Midbrain (tissue), 1 donor: ENCODE measurements around the gene RPRD1B.

Experiments
- DNase-seq: peaks from one replicate; lab custom pipeline; 2025; lab: John Stamatoyannopoulos, UW

Gene RPRD1B

GRCh38 chr20:38036366-38036765 is 2.8 kb downstream of the RPRD1B start:
- DNase-seq, result no peak

GRCh38 chr20:38040276-38040675 is 6.7 kb downstream of the RPRD1B start:
- no peak for DNase-seq

DNA sequence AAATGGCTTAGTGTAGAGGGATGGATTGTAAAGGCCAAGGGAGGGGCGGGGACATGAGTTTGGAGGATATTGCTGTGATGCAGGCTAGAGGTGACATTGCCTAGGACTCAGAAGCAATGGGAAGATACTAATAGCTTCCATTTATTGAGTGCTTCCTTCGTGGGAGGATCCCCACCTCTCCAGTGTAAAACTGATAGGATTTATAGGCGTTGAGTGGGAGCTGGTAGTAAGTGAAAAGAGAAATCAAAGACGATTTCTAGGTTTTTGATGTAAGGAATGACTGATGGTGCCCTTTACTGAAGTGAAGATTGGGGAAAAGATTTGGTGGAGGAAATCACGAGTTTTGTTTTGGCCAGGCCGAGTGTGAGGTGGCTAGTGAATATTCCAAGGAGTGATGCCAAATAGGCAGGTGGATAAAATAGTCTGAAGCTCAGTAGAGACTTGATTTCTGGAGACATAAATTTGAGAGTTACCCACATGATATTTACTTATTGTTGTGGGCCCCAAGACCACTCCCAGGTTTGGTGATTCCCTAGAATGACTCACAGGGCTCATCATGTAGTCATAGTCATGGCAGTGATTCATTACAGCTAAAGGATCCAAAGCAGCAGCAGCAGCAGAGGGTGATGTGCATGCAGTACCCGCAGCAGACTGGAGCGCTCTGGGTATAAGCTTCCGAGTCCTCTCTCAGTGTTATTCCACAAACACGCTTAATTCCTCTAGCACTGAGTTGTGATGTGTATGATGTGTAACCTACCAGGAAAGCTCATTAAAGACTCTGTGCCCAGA is 10.2 kb downstream of the RPRD1B start:
- DNase-seq, result no peak

DNA sequence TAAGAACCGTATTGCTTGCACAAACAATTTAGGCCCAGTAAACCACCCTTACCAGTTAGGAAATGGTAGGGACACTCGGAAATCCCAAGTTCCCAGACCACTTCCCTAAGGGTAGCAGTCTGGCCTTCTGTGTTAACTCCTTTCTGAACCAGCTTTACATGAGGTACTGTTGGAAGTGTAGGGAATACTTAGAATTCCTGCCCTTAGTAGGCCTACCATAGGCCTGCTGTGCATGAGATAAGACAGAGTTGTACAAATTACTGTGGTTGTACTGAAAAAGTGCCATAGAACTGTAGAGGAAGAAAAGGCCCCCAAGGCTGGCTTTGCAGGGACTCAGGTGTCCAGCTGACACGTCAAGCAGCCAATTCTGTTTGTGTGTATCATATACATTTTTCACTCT is 11.1 kb downstream of the RPRD1B start:
- no peak for DNase-seq

DNA sequence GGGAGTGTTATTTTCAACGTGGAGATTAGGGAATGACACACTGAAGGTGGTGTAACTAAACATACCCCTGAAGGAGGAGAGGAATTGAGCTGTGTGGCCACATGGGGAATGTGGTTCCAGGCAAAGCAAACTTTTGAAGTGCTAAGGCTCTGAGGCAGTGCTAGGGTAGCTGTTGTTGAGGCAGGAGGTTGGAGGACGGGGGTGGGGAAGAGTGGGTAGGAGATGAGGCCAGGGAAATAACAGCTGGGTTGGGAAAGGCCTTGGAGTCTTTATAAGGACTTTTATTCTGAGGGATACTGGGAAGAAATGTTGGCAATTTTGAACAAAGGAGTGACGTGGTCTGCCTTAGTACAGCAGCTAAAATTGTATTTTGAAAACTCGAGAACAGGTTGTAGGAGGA is 13.0 kb downstream of the RPRD1B start:
- no peak for DNase-seq

DNA sequence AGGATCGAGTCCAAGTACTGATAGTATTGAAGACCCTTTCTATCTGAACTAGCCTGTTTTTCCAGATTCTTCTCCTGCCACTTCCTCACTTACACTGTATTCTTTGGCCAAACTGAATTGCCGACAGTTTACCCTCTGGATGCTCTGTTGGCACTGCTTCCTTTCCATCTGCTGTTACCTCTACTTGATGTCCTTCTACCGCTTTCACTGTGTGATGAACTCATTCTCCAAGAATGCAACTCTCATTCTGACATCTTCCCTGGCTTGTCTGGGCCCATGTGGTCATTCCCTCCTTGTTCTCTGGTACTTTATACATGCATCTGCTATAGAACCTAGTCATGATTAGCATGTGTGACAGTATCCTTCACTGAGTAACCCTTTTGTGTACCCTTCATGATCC is 16.3 kb downstream of the RPRD1B start:
- DNase-seq, result no peak

DNA sequence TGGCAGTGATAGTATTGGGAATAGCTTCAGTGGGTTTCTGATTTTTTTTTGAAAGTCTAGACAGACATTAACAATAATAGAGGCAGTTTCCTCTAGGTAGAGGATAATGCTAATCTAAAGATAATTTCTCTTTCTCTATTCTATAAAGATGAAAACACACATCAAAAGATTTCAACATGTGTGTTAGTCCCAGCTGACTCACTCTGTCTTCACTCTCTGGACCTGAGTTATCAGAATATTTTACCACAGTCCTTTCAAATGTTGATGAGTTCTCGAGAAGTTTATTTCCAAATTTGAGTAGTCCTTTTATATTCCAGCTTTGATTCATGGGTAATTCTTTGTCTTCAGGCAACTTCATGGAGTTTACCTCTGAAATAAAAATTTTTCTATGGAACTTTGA is 17.1 kb downstream of the RPRD1B start:
- DNase-seq, result no peak

- DNase-seq, result no peak
These were observed 19.3 kb downstream of the RPRD1B start for GRCh38 chr20:38052870-38053269.

DNA sequence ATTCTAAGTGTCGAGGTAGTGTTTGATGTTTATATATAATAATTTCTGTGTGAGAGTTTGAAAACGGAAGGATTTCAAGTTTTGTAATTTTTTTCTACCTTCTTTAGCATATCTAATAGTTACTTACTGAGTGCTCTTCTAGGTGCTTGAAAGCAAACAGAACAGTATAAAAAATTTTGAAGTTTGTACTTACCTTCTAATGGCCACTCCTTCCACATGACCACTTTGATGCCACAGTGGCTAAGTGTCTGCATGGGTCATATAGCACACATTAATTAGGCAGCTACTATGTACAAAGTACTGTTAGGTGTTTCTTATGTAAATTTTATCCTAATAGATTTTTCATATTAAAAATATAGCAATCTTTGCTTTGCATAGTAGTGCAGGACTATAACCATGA is 21.1 kb downstream of the RPRD1B start:
- DNase-seq, result no peak

GRCh38 chr20:38055294-38055693 is 21.7 kb downstream of the RPRD1B start:
- no peak for DNase-seq

- DNase-seq, result no peak
These were observed 22.3 kb downstream of the RPRD1B start for GRCh38 chr20:38055848-38056247.

DNA sequence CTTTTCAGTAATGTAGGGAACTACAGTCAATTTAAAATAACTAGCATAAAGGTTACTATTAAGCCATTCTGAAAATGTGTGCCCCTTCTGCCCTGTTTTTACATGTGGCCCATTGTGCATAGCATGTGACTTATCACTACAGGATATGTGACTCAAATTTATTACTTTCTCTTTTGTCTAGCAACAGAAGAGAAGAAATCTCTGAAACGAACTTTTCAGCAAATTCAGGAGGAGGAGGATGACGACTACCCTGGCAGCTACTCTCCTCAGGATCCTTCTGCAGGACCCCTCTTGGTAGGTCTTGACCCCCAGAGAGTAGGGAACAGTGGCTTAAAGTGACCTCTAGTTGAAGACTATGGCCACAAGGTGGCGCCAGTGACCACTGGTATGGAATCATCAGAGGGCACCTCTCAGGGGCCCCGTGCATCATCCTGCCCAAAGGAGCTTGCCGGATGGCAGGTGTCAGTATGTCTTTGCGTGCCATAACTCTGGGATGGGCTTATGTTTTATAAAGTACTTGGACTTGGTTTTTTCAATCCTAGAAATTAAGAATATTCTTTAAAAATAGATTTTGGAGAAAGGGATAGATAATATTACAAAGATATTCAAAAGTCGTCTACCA is 23.9 kb downstream of the RPRD1B start:
- DNase-seq, result peak; percentile 80

GRCh38 chr20:38059832-38060231 is 26.3 kb downstream of the RPRD1B start:
- no peak for DNase-seq

DNA sequence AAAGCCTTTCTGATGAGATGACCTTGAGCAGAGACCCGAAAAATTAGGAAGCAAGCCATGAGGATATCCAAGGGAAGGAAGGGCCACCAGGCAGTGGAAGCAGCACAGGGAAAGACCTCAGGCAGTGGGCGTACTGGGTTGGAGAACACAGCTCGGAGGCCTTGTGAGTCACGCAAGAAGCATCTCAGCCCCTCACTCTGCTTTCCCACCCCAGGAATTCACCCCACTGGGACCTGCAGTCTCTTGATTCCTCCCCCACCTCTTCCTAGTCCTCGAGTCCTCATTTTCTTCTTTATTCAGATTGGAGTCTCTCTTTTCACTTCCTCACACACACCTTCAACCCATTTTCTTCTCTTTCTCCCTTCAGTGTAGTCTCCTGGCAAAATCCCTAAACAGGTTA is 27.0 kb downstream of the RPRD1B start:
- DNase-seq, result no peak

- DNase-seq, result no peak
These were observed 27.6 kb downstream of the RPRD1B start for GRCh38 chr20:38061109-38061508.

DNA sequence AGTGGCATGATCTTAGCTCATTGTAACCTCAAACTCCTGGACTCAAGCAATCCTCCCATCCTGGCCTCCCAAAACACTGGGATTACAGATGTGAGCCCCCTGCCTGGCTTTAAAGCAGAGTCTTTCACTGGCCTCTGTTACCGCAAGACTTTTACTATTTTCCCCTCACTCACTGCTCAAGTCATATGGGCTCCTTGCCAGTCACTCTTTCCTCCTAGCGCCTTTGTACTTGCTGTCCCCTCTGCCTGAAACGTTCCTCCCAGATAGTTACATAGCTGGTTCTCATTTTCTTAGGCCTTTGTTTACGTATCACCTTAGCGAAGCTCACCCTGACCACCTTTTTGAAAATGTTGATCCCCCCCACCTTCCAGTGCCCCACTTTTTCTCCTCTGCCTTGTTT is 29.3 kb downstream of the RPRD1B start:
- DNase-seq, result no peak

DNA sequence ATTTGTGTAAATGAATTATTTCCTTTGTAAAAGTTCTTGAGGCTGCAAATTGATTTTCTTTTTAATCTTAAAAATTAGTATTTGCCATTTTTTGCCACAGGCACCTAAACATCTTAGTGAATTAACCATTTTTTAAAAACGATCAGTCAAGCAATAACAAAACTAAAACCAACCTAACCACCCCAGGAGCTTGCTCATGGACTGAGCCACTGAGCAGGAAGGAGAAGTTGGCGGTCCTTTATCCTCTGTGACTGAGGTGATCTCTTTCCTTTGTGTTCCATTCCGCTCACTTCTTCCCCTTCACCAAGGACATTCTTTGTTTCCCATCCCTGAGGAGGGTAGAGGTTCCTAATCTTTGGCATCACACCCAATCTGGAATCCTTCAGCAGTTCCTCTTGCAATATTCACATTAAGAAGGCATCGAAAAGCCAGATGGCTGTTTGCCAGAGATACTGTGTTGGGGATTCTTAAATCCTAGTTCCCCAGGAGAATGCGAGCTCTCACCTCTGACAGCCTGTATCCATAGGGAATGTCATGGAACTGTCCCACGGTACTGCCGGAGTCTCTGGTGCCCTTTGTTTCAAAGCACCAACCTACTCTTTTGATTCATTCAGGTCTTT is 30.5 kb downstream of the RPRD1B start:
- DNase-seq, result no peak

DNA sequence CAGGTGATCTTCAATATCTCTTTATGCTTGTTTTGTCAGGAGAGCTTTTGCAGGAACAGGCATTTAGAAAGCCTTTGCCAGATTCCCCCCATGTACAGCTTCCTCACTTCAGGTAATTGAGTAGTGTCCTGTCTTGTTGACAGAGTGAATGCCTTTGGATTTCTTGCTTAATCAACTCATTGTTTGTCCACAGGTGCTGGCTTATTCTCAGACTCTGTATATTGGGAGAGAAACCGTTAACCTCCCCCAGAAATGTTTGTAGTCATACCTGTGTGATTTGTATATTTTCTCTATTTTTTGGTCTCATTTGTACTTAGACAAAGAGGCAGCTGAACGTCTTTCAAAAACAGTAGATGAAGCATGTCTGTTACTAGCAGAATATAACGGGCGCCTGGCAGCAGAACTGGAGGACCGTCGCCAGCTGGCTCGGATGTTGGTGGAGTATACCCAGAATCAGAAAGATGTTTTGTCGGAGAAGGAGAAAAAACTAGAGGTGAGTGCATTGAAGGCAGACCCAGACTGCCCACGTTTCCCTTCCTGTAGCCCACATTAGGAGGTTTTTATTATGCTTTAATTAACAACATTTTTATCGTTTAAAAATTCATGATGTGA is 32.3 kb downstream of the RPRD1B start:
- no peak for DNase-seq

GRCh38 chr20:38066969-38067716 is 33.6 kb downstream of the RPRD1B start:
- DNase-seq, result no peak

DNA sequence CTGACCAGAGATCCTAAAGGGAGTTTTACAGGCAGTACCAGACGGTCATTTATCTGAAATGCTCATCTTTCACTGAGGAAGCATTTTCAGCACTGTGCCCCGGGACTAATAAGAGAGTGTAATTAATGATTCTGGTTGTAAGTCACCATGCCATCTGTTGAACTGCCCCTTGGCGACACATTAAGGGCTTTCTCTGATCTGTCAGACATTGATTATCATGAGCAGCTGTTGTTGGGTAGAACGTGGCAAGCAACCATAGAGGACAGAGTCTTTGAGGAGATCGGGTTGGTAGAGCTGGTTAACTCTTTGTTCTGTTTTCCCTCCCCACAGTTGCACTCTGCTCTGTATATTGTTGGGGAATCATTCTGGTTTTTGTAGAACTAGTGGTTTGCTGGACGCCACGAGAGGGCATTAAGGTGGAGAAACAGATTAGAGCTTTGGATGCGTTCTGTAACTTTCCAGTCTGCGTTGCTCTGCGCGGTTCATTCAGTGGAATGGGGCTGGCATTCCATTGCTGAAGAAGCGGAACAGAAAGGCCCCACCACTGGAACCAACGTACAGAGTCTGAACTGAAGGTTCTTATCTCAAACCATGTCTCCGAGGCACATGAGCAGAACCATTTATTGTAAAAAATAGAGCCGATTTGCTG is 34.3 kb downstream of the RPRD1B start:
- DNase-seq, result no peak

DNA sequence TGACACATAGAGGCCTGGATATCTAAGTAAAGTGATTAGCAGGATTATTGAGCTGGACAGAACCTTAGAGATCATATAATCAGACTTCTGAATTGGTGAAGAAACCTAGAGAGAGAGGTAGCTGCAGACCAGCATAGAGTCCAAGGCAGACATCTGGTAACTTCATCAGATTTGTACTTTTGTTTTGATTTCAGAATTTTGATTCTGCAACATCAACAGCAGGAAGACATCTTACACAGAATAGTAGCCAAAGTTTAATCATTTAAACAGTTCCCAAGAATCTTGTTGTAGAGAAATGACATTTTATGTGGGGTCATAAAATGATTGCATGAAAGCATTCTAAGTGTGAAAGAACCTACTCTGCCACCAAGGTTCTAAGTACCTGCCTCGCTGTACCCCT is 39.4 kb downstream of the RPRD1B start:
- no peak for DNase-seq
